ENCODE measurements around the gene INSC. TPM values are rescaled to one million over a fixed set of nuclear protein-coding genes. Genes with fewer than 3 reads are reported as not detected.

INSC gene
- total RNA-seq, 6 donors from 2014 or later: 0.14 to 1.7 (median 1.0) TPM; not detected in 3

GRCh38 chr11:15123849-15124248 lies 9.1 kb downstream of the INSC start:
- H3K4me3 ChIP-seq: no peak overlapping the region
- DNase-seq (no peak), ATAC-seq (ENCODE audit: low FRiP score in 2 of 2) (no peak)
- H3K27ac ChIP-seq: no peak overlapping the region
- TF ChIP-seq POLR2A (IDR thresholded peaks at IDR 0.05): no peak
- no peak for TF ChIP-seq EP300 (IDR thresholded peaks at IDR 0.05)
- TF ChIP-seq POLR2AphosphoS5 (IDR thresholded peaks at IDR 0.05): no peak
- TF ChIP-seq CTCF (IDR thresholded peaks at IDR 0.05): no peak
- H3K36me3 ChIP-seq: no peaks in the 10 kb centered on the region
- H3K4me1 ChIP-seq: no peaks in the 10 kb centered on the region
- no peaks in the 10 kb centered on the region for H3K9me3 ChIP-seq
- WGBS, 2 donors: 73 to 85% methylated on average over 1 of the region's 1 CpG
- no peaks in the 10 kb centered on the region for H3K27me3 ChIP-seq

GRCh38 chr11:15124528-15124927 lies 9.8 kb downstream of the INSC start:
- ATAC-seq (ENCODE audit: low FRiP score in 2 of 2) (no peak), DNase-seq (no peak)
- no peaks in the 10 kb centered on the region for H3K9me3 ChIP-seq
- 74 to 78% methylated on average over 2 of the region's 2 CpGs for WGBS, 2 donors
- no peaks in the 10 kb centered on the region for H3K27me3 ChIP-seq
- no peaks in the 10 kb centered on the region for H3K4me1 ChIP-seq
- no peak for TF ChIP-seq POLR2A (IDR thresholded peaks at IDR 0.05)
- no peak for TF ChIP-seq CTCF (IDR thresholded peaks at IDR 0.05)
- TF ChIP-seq EP300 (IDR thresholded peaks at IDR 0.05): no peak
- TF ChIP-seq POLR2AphosphoS5 (IDR thresholded peaks at IDR 0.05): no peak
- H3K27ac ChIP-seq: no peak overlapping the region
- H3K36me3 ChIP-seq: no peaks in the 10 kb centered on the region
- no peak overlapping the region for H3K4me3 ChIP-seq

GRCh38 chr11:15127341-15127740 lies 12.6 kb downstream of the INSC start:
- no peaks in the 10 kb centered on the region for H3K36me3 ChIP-seq
- no peaks in the 10 kb centered on the region for H3K9me3 ChIP-seq
- no peak overlapping the region for H3K27ac ChIP-seq
- no peaks in the 10 kb centered on the region for H3K4me1 ChIP-seq
- DNase-seq: no peak
- 77 to 83% methylated on average over 3 to 6 of the region's 6 CpGs for WGBS, 2 donors
- H3K4me3 ChIP-seq: no peak overlapping the region
- no peaks in the 10 kb centered on the region for H3K27me3 ChIP-seq
- TF ChIP-seq POLR2AphosphoS5 (IDR thresholded peaks at IDR 0.05) (no peak), CTCF (IDR thresholded peaks at IDR 0.05) (no peak), POLR2A (IDR thresholded peaks at IDR 0.05) (no peak), EP300 (IDR thresholded peaks at IDR 0.05) (no peak)
- ATAC-seq (ENCODE audit: low FRiP score in 2 of 2): no peak

GRCh38 chr11:15128621-15129020 lies 13.9 kb downstream of the INSC start:
- Histone ChIP-seq H3K4me1 (no peaks in the 10 kb centered on the region), H3K4me3 (no peak overlapping the region), H3K27ac (no peak overlapping the region), H3K27me3 (no peaks in the 10 kb centered on the region), H3K9me3 (no peaks in the 10 kb centered on the region), H3K36me3 (no peaks in the 10 kb centered on the region)
- DNase-seq (no peak), ATAC-seq (ENCODE audit: low FRiP score in 2 of 2) (no peak)
- 74 to 90% methylated on average over 2 of the region's 2 CpGs for WGBS, 2 donors
- no peak for TF ChIP-seq POLR2AphosphoS5 (IDR thresholded peaks at IDR 0.05)
- no peak for TF ChIP-seq POLR2A (IDR thresholded peaks at IDR 0.05)
- no peak for TF ChIP-seq EP300 (IDR thresholded peaks at IDR 0.05)
- TF ChIP-seq CTCF (IDR thresholded peaks at IDR 0.05): no peak

GRCh38 chr11:15136166-15136565 lies 21.4 kb downstream of the INSC start:
- WGBS, 2 donors: 88 to 97% methylated on average over 1 of the region's 1 CpG
- H3K36me3 ChIP-seq: no peaks in the 10 kb centered on the region
- ATAC-seq (ENCODE audit: low FRiP score in 2 of 2) (no peak), DNase-seq (no peak)
- no peak for TF ChIP-seq POLR2AphosphoS5 (IDR thresholded peaks at IDR 0.05)
- no peak for TF ChIP-seq EP300 (IDR thresholded peaks at IDR 0.05)
- no peak for TF ChIP-seq CTCF (IDR thresholded peaks at IDR 0.05)
- TF ChIP-seq POLR2A (IDR thresholded peaks at IDR 0.05): no peak
- no peak overlapping the region for H3K27ac ChIP-seq
- no peaks in the 10 kb centered on the region for H3K27me3 ChIP-seq
- H3K4me1 ChIP-seq: no peaks in the 10 kb centered on the region
- no peaks in the 10 kb centered on the region for H3K9me3 ChIP-seq
- no peak overlapping the region for H3K4me3 ChIP-seq
